KOPT-K1 (cell line): ENCODE data around the gene WFIKKN1.

Source experiments
- H3K27ac ChIP-seq: fragments of 200-600 bp; sonication (generic); 2 replicates; pipeline ENCODE4 v1.5.1; 2016; ENCODE audit warnings: antibody characterized with exemption, mild to moderate bottlenecking, low read depth, low read length; ENCODE audit not compliant: poor library complexity, severe bottlenecking
- H3K36me3 ChIP-seq: fragments of 200-600 bp; sonication (generic); 2 replicates; pipeline ENCODE4 v1.5.1; 2017; ENCODE audit warnings: antibody characterized with exemption, mild to moderate bottlenecking, low read length, moderate library complexity; ENCODE audit not compliant: insufficient read depth
- H3K9me3 ChIP-seq: fragments of 200-600 bp; sonication (generic); 2 replicates; pipeline ENCODE4 v1.5.1; 2017; ENCODE audit warnings: antibody characterized with exemption, low read length, mild to moderate bottlenecking; ENCODE audit not compliant: insufficient read depth, poor library complexity, severe bottlenecking

WFIKKN1 gene

DNA sequence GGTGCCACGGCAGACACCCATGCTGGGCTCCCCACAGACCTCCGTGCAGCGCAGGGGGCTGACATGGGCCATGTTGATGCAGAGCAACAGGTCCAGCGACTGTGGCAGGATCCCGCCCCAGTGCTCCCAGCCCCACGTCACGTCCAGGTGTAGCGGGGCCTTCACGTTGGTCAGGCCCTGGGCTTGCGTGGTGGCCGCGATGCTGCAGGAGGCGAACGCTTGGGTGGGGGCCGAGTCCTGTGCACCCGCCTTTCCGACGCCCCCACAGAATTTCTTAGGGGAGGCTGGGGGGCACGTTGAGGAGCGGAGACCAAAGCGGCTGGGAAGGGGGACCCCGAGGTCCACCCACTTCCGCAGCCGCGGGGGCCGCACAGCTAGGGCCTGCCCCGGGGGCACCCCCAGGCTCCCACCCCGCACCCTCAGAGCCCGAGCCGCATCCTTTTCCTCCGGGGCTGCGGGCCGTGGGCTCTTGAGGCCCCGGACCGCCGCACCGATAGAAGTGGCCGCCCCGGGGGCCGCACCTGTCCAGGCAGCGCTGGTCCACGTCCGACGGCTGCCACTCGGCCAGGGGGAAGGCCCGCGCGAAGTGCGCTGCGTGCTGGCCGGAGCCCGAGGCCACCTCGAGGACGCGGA lies 4.9 kb downstream of the WFIKKN1 start:
- Histone ChIP-seq H3K36me3 (peaks cover 16% of the 10 kb centered on the region; the same call in 1 of the 2 replicates), H3K27ac (peak overlapping the region; percentile 79), H3K9me3 (no peaks in the 10 kb centered on the region)

DNA sequence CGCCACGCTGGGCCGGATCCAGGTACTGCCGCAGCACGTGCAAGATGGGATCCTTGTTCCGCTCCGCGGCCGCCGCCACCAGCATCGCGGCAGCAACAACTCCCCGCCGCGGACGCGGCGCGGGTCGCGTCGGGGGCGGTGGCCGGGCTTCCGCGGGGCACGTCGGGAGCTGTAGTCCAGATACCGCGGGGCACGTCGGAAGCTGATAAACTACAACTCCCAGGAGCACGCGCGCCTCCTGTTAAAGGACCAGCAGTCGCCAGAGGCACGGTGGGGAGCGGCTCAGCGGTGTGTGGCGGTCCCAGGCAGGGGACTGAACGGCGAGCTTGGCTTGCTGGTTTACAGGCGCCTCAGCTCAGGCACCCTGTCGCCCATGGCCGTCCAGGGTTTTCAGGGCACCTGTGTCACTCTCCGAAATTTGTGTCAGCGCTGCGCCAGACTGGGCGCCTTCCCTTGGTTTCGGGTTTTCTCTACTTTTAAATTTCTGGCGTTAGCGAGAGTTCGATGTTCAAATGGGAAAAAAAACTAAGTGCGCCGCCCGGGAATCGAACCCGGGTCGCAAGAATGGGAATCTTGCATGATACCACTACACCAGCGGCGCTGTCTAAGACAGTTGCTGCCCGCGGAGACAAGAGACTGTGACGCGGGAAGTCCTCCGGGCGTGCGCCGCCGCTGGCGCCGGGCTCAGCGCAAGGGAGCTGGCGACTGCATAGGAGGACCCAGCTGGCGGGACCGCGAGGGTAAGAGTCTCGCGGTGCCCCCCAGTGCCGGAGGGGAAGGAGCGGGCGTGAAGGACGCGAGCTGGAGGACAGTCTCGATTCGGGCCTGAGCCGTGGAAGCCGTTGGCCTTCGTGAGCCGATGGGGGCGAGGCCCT lies 5.7 kb downstream of the WFIKKN1 start, which contains the start of gene METTL26:
METTL26 (minus strand) TSS at position 100 of the 875 bp plus-strand sequence; CDS start at position 85, 15 bp downstream.
- no peaks in the 10 kb centered on the region for H3K9me3 ChIP-seq
- peak within 1 kb of the TSS; percentile 79 for H3K27ac ChIP-seq
- peaks cover 16% of the 10 kb centered on the region; the same call in 1 of the 2 replicates for H3K36me3 ChIP-seq

DNA sequence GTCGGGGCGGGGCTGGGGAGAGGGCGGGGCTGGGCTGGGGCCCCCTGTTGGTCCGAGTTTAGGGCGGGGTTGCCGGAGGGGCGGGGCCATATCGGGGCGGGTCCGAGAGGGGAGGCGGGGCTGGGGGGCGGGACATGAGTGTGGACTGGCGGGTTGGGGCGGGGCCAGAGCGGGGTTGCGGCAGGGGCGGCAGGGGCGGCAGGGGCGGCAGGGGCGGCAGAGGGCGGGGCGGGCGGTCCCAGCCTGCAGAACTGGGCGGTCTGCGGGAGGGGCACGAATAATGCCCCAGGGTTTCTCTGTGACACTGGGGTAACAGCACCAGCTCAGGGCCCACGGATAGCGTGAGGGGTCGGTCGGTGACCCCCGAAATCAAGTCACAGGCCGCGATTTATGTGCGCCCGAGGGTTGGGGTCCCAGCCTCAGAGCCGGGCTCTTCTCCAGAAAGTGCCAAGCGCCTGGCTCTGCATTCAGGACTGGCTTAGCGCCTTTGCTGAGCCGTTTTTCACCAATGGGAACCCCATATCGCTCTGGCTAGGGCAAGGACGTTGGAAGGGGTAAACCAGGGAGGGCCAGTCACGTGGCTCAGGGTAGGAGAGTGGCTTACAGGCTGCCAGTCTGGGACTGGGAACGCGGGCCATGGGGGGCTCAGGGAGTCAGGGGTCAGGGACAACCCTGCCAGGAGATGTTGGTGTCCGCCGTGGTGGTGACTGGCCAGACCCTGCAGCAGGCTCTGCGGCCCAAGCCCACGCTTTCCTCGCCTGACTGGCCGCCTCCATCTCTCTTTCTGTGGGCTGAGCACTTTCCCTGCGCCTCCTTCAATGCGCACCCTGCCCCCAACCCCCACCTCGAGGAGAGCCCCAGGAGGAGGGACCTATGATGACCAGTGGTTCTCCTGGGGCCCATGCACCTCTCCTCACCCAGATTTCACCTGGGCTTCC lies 6.6 kb downstream of the WFIKKN1 start:
- Histone ChIP-seq H3K36me3 (peaks cover 16% of the 10 kb centered on the region; the same call in 1 of the 2 replicates), H3K9me3 (no peaks in the 10 kb centered on the region), H3K27ac (peak overlapping the region; percentile 79)

DNA sequence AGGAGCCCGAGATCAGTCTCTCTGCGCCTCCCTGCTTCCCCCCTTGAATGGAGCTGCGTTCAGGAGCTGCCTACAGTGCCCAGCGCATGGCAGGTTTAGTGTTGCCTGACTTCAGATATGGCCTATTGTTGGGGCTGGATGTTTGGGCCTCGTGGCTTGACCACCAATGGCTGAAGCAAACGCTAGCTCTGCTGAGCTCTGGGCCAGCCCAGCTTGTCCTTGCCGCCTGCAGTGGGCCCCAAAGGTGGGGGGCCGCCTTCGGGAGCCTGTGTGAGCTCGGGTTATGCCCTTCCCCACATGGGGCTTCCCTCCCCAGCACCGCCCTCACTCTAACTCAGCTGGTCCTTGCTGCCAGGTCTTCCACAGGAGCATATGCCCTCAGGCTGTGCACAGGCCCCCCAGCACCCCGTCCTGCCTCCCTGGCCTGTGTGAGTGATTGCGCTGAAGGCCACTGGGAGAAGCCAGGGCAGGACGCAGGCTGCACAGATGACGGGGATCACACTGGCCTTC lies 7.3 kb downstream of the WFIKKN1 start:
- Histone ChIP-seq H3K36me3 (peaks cover 16% of the 10 kb centered on the region; the same call in 1 of the 2 replicates), H3K27ac (no peak overlapping the region), H3K9me3 (no peaks in the 10 kb centered on the region)

DNA sequence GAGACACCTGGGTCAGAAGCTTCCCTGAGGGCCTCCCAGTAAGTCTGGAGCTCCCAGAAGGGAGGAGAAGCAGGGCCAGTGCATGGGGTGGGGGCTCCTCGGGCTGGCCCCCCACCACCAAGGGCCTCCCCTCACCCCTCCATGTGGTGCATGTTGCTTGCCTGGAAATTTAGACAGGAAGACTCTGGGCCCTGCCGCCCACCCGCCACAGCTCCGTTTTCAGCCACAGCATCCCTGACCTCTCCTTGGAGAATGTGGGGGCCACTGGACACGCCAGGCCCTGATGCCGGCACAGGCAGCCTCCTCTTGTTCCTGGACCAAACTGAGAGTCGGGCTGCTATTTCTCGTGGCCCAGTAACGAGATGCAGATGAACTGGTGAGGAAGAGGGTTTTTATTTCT lies 8.1 kb downstream of the WFIKKN1 start:
- Histone ChIP-seq H3K9me3 (no peaks in the 10 kb centered on the region), H3K27ac (no peak overlapping the region), H3K36me3 (peaks cover 11% of the 10 kb centered on the region; the same call in 1 of the 2 replicates)

DNA sequence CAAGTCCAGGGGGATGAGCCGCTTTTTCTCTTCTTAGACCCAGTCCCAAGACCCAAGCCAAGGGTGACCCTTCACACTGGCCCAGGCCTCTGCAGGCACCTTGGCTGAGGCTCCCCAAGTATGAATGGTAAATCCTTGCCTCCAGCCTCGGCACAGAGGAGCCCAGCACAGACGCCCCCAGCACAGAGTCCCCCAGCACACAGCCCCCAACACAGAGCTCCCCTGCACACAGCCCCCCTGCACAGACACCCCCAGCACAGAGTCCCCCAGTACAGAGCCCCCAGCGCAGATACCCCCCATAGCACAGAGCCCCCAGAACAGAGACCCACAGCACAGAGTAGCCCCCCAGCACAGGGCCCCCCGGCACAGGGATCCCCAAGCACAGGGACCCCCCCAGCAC lies 9.8 kb downstream of the WFIKKN1 start:
- H3K27ac ChIP-seq: no peak overlapping the region
- H3K9me3 ChIP-seq: no peaks in the 10 kb centered on the region
- no peaks in the 10 kb centered on the region for H3K36me3 ChIP-seq

DNA sequence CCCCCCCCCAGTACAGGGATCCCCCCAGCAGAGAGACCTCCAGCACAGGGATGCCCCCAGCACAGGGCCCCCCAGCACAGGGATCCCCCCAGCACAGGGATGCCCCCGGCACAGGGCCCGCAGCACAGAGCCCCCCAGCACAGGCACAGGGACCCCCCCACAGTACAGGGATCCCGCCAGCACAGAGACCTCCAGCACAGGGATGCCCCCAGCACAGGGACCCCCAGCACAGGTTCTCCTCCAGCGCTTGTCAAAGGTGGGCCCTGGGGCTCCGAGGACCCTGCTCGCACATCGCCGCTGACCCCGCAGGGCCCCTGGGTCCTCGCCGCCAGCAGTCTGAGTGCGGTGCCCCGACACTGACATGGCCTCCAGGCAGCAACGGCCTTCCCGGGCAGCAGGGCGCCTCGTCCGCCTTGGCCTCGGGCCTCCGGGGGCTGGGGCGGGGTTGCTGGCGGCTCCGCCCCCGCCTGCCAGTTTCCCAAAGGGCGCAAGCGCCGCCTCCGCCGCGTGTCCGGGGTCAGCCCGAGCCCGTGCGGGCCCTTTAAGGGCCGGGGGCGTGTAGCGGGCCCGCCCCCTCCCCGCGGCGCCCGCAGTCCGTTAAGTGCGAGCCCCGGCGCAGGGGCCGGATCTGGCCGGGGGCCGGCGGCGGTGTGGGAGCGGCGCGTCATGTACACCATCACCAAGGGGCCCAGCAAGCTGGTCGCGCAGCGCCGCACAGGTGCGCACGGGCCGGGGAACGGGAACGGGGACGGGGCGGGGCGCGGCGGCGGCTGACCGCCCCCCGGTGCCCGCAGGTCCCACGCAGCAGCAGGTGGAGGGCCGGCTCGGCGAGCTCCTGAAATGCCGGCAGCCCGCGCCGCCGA lies 10.8 kb downstream of the WFIKKN1 start, which contains the start of gene MCRIP2:
MCRIP2 (plus strand) TSS at position 503 of the 863 bp plus-strand sequence; CDS start at position 667, 164 bp downstream.
- H3K36me3 ChIP-seq: no peaks in the 10 kb centered on the region
- H3K9me3 ChIP-seq: no peaks in the 10 kb centered on the region
- H3K27ac ChIP-seq: no peak within 1 kb of the TSS

DNA sequence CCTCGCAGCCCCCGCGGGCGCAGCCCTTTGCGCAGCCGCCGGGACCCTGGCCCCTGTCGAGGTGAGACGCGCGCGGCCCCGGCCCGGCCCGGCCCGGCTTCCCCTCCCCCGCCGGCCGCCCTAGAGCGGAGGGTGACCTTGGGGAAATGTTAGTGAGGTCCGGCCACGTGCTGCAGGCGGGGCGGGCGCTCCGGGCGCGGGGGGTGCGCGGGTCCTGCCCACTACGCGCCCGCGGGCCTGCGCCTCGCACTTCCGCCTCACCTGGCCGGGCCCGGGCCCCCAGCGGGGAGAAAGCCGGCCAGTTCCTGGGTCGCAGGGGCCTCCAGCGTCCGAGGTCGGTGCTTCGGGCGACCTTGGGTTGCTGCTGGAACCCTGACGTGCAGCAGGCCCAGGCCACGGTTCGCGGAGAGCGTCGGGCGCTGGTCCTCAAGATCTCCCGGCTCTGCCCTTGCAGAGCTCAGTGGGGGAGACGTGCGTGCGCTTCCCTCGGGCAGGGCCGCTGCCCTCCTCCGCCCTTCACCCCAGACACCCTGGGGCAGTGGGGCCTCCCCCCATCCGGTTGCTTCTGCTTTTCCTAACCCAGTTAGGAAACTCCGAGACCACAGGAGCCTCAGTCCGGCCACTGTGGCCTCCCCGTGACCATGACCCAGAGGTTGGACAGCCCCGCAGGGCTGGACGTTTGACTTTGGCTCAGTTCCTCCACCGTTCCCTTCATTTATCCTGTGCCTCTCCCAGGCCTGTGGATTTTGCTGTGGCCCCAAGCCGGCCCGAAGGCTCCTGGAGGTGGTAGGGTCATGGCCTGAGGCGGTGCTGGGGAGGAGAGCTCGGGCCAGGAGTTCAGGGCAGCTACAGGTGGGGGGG lies 11.6 kb downstream of the WFIKKN1 start:
- Histone ChIP-seq H3K27ac (no peak overlapping the region), H3K36me3 (no peaks in the 10 kb centered on the region), H3K9me3 (no peaks in the 10 kb centered on the region)

DNA sequence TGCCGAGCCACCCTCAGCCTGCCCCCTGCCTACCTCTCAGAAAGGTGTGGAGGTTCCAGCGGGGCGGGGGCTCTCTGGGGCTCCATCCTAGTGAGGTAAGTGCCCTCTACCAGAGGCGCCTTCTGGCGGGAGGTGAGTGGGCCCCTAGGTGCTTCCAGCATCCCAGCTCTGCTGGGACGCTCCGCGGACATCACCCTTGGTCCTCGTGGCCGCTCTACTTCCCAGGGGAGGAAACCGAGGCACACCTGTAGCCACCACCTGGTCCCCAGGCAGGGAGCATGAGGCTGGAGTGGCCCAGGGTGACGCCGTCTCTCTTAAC lies 12.2 kb downstream of the WFIKKN1 start:
- H3K27ac ChIP-seq: no peak overlapping the region
- no peaks in the 10 kb centered on the region for H3K9me3 ChIP-seq
- H3K36me3 ChIP-seq: no peaks in the 10 kb centered on the region

DNA sequence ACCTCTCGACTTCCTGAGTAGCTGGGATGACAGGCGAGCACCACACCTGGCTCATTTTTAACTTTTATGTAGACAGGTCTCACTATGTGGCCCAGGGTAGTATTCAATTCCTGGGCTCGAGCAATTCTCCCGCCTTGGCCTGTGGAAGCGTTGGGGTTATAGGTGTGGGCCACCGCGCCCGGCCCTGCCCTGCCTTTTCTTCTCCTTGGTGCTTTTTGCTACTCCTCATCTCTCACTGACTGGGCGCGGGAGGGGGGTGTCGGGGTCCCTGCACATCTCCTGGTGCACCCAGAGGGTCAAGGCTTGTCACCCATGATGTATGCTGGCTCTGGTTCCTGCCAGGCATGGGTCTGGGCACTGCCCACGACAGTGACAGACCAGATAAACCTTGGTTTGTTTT lies 13.8 kb downstream of the WFIKKN1 start:
- no peak overlapping the region for H3K27ac ChIP-seq

DNA sequence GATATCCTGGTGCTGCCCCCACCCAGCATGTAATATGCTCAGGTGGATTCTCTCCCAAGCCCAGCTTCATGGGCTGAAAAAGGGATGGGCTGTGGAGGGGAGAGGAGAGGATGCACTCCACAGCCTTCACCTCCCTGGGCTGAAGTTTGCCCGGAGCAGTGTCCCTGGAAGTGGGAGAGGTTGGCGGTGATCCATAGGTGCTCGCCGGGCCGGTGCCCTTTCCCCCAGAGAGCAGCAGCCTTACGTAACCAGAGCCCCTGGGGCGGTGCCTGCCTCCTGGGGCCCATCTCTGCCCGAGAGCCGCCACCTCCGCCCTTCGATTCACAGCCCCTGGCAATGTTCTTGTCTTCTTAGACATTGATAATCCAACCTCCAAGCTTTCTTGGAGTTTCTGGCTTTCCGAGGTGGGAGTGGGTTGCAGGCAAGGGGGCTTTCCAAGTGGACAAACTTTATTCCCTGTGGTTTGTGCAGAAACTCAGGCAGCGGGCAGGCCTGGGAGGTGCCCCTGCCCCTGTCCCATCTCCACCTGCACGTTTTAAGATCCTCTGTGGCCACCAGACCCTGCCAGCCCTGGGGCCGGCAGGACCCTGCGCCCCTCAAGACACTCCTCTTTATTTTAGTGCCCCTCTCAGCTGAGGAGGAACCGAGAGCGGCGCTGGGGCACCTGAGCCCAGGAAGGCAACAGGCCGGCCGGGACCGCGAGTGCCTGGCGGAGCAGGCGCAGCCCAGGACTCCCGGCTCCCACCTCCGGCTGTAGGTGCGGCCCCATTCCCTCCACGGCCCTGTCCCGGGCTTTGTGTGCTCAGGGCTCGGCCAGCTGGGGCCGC lies 15.3 kb downstream of the WFIKKN1 start:
- Histone ChIP-seq H3K27ac (no peak overlapping the region), H3K9me3 (no peaks in the 10 kb centered on the region), H3K36me3 (no peaks in the 10 kb centered on the region)

More for the DNA sequence above, 13.8 kb downstream of the WFIKKN1 start:
- no peaks in the 10 kb centered on the region for H3K36me3 ChIP-seq
- no peaks in the 10 kb centered on the region for H3K9me3 ChIP-seq

DNA sequence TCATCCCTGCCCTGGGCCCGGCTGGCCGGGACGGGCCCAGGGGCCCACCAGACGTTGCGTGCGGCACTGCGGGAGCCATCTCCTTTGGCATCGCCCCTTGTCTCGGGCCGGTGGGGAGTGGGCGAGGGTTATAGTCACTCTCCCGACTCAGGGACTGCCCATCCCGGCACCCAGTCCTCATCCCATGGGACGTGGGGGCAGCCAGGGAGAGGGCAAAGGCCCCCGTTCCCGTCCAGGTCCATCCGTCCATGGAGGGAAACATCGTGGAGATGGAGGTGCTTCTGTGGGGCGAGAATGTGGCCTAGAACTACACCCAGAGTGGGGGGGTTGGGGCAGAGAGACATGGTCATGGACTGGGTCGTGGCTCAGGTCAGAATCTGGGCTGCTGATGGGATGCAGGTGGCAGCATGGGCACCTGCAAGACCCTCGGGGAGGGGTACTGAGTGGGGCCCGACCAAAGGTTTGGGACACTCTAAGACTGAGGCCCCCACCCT lies 15.9 kb downstream of the WFIKKN1 start:
- Histone ChIP-seq H3K36me3 (peaks cover under 1% of the 10 kb centered on the region; the same call in 1 of the 2 replicates), H3K9me3 (no peaks in the 10 kb centered on the region), H3K27ac (no peak overlapping the region)
